IMR-90 (cell line): Measurements from ENCODE around the gene TRIM46. TPM values are rescaled to one million over a fixed set of nuclear protein-coding genes. Genes with fewer than 3 reads are reported as not detected.

Source experiments
- ATAC-seq: fragments of 200-7000 bp; cut with Tn5 transposase; 2 replicates; pipeline ENCODE4 v1.9.1; 2020; ENCODE audit warnings: low read depth, mild to moderate bottlenecking, moderate library complexity
- BruUV-seq: library from RNA; stranded (reverse); fragments of 400-500 nt; replicated peaks from 2 replicates; lab custom pipeline; 2021; lab: Mats Ljungman, UMichigan
- CTCF ChIA-PET: fragments of 300-600 bp; formaldehyde crosslinking; extraction: SDS; loops from one replicate; lab custom pipeline; 2021; ENCODE audit warnings: antibody characterized with exemption; lab: Yijun Ruan, JAX
- POLR2A ChIA-PET: fragments of 300-600 bp; sonication (Branson Sonifier 250); formaldehyde crosslinking; loops from one replicate; lab custom pipeline; 2022; ENCODE audit warnings: antibody characterized with exemption; ENCODE audit not compliant: unreplicated experiment; lab: Charles Lee
- DNase-seq: peaks from one replicate; pipeline ENCODE4 v3.0.0; 2013
- H2AFZ ChIP-seq: replicated peaks from 2 replicates; pipeline ENCODE3; 2013; ENCODE audit warnings: low read length, mild to moderate bottlenecking; ENCODE audit not compliant: poor library complexity
- H2AK5ac ChIP-seq: 2 replicates; pipeline ENCODE4 v1.6.1; 2013; ENCODE audit warnings: low read depth, low read length, inconsistent platforms
- H2AK9ac ChIP-seq: replicated peaks from 2 replicates; pipeline ENCODE3; 2013; ENCODE audit warnings: mild to moderate bottlenecking, low read depth, low read length, moderate library complexity; ENCODE audit not compliant: poor library complexity
- H2BK120ac ChIP-seq: 2 replicates; pipeline ENCODE4 v1.6.1; 2013; ENCODE audit warnings: low read depth, low read length, inconsistent platforms
- H2BK15ac ChIP-seq: 3 replicates; pipeline ENCODE4 v1.6.1; 2013; ENCODE audit warnings: low read depth, low read length, inconsistent platforms
- H2BK20ac ChIP-seq: 2 replicates; pipeline ENCODE4 v1.6.1; 2013; ENCODE audit warnings: low read depth, mild to moderate bottlenecking, inconsistent platforms, low read length, moderate library complexity
- H2BK5ac ChIP-seq: 2 replicates; pipeline ENCODE4 v1.6.1; 2013; ENCODE audit warnings: mild to moderate bottlenecking, low read depth, low read length, inconsistent platforms; ENCODE audit not compliant: poor library complexity, severe bottlenecking
- H3K14ac ChIP-seq: replicated peaks from 2 replicates; pipeline ENCODE4 v1.6.1; 2013; ENCODE audit warnings: low read depth, low read length, inconsistent platforms
- H3K18ac ChIP-seq: 2 replicates; pipeline ENCODE4 v1.6.1; 2013; ENCODE audit warnings: low read depth, low read length, control low read depth
- H3K23ac ChIP-seq: 2 replicates; pipeline ENCODE4 v1.6.1; 2013; ENCODE audit warnings: low read depth, low read length, inconsistent platforms
- H3K27ac ChIP-seq: 2 replicates; pipeline ENCODE4 v1.5.1; 2013; ENCODE audit warnings: mild to moderate bottlenecking, control low read depth, low read length; ENCODE audit not compliant: insufficient read depth
- H3K27me3 ChIP-seq: 2 replicates; pipeline ENCODE4 v1.6.1; 2013; ENCODE audit warnings: low read length; ENCODE audit not compliant: control insufficient read depth, insufficient read depth
- H3K36me3 ChIP-seq: 2 replicates; pipeline ENCODE4 v1.6.1; 2013; ENCODE audit warnings: low read length, mixed read lengths; ENCODE audit not compliant: control insufficient read depth, insufficient read depth
- H3K4ac ChIP-seq: 2 replicates; pipeline ENCODE4 v1.6.1; 2013; ENCODE audit warnings: low read depth, low read length, inconsistent platforms
- H3K4me1 ChIP-seq: 2 replicates; pipeline ENCODE4 v1.6.1; 2013; ENCODE audit warnings: low read length, mixed read lengths; ENCODE audit not compliant: control insufficient read depth, insufficient read depth
- H3K4me2 ChIP-seq: 2 replicates; pipeline ENCODE4 v1.6.1; 2013; ENCODE audit warnings: low read depth, mild to moderate bottlenecking, control low read depth, low read length, moderate library complexity
- H3K4me3 ChIP-seq: 2 replicates; pipeline ENCODE4 v1.5.1; 2013; ENCODE audit warnings: low read depth, mild to moderate bottlenecking, control low read depth, low read length, moderate library complexity; ENCODE audit not compliant: insufficient read depth
- H3K56ac ChIP-seq: 2 replicates; pipeline ENCODE4 v1.6.1; 2013; ENCODE audit warnings: low read length, inconsistent platforms; ENCODE audit not compliant: insufficient read depth; ENCODE audit errors: extremely low read depth
- H3K79me1 ChIP-seq, 2 experiments: 2 replicates each; pipeline ENCODE4 v1.6.1; 2013; ENCODE audit warnings: low read length in 2 of 2, inconsistent platforms in 1 of 2, low read depth in 1 of 2
- H3K9ac ChIP-seq: 2 replicates; pipeline ENCODE4 v1.6.1; 2013; ENCODE audit warnings: low read depth, low read length, control low read depth
- H3K9me1 ChIP-seq: 2 replicates; pipeline ENCODE4 v1.6.1; 2013; ENCODE audit warnings: low read length, inconsistent platforms; ENCODE audit not compliant: insufficient read depth
- H3K9me3 ChIP-seq: 2 replicates; pipeline ENCODE4 v1.6.1; 2013; ENCODE audit warnings: low read length; ENCODE audit not compliant: control insufficient read depth, insufficient read depth
- H4K20me1 ChIP-seq: 2 replicates; pipeline ENCODE4 v1.6.1; 2013; ENCODE audit warnings: low read length, inconsistent platforms; ENCODE audit not compliant: insufficient read depth
- H4K5ac ChIP-seq: 2 replicates; pipeline ENCODE4 v1.6.1; 2013; ENCODE audit warnings: mild to moderate bottlenecking, low read depth, low read length, control low read depth
- H4K8ac ChIP-seq, 2 experiments: 2 replicates each; pipeline ENCODE4 v1.6.1; 2013; ENCODE audit warnings: low read depth in 2 of 2, low read length in 2 of 2, control low read depth in 1 of 2, inconsistent platforms in 1 of 2
- H4K91ac ChIP-seq: 2 replicates; pipeline ENCODE4 v1.6.1; 2013; ENCODE audit warnings: low read depth, low read length, inconsistent platforms; ENCODE audit not compliant: insufficient read depth
- CHD1 ChIP-seq: IDR thresholded peaks from 2 replicates; pipeline ENCODE4 v1.6.1; 2012; ENCODE audit warnings: low read depth, low read length, improper control_type of control experiment
- FOS ChIP-seq: fragments of 150-350 bp; IDR thresholded peaks from 2 replicates; pipeline ENCODE4 v1.6.1; 2016; ENCODE audit warnings: low read depth, low read length
- POLR2A ChIP-seq: IDR thresholded peaks from 2 replicates; pipeline ENCODE4 v1.6.1; 2012; ENCODE audit warnings: mild to moderate bottlenecking, low read depth, low read length
- RAD21 ChIP-seq: IDR thresholded peaks from 2 replicates; pipeline ENCODE4 v1.6.1; 2012; ENCODE audit warnings: low read length, improper control_type of control experiment
- RCOR1 ChIP-seq: IDR thresholded peaks from 2 replicates; pipeline ENCODE4 v1.6.1; 2012; ENCODE audit warnings: mild to moderate bottlenecking, low read length, improper control_type of control experiment; ENCODE audit not compliant: insufficient replicate concordance
- WGBS, 2 experiments: methylation state at CpG; one replicate each; pipeline versions ENCODE4 v1.1.5 to v1.1.7; 2013; ENCODE audit warnings: missing lambda C conversion rate in 2 of 2; ENCODE audit not compliant: insufficient read length in 1 of 2; ENCODE audit errors: extremely low coverage in 2 of 2; 5-methylcytosine and 5-hydroxymethylcytosine counted together
- dilution Hi-C: fragments of 300-500 bp; cut with HindIII; formaldehyde crosslinking; loops from one replicate; pipeline ENCODE4 v1.14.3; 2018; ENCODE audit warnings: low sequenced_read_pairs; ENCODE audit not compliant: unreplicated experiment
- in situ Hi-C: fragments of 300-500 bp; cut with MboI; formaldehyde crosslinking; loops from 3 replicates; pipeline ENCODE4 v1.14.3; 2019; ENCODE audit warnings: low sequenced_read_pairs, inconsistent platforms, mixed read lengths
- intact Hi-C: fragments of 100-400 bp; cut with micrococcal nuclease; formaldehyde crosslinking; loops from 2 replicates; pipeline ENCODE4 v1.10.0; 2022
- polyA plus RNA-seq, 3 experiments: library from polyadenylated mRNA; depleted of rRNA; stranded (reverse); fragments of >200 nt; gene quantifications; 2 replicates each; pipeline ENCODE4 v1.2.3, GENCODE V29; 2012; ENCODE audit warnings: low replicate concordance in 1 of 3
- total RNA-seq: library from RNA; depleted of rRNA; stranded (reverse); fragments of >200 nt; gene quantifications from 2 replicates; pipeline ENCODE4 v1.2.3, GENCODE V29; 2012

Gene TRIM46
- total and polyA plus RNA-seq, 2 of the 4 experiments (the other 2 are of a cell fraction): 2.3 to 6.2 TPM

DNA sequence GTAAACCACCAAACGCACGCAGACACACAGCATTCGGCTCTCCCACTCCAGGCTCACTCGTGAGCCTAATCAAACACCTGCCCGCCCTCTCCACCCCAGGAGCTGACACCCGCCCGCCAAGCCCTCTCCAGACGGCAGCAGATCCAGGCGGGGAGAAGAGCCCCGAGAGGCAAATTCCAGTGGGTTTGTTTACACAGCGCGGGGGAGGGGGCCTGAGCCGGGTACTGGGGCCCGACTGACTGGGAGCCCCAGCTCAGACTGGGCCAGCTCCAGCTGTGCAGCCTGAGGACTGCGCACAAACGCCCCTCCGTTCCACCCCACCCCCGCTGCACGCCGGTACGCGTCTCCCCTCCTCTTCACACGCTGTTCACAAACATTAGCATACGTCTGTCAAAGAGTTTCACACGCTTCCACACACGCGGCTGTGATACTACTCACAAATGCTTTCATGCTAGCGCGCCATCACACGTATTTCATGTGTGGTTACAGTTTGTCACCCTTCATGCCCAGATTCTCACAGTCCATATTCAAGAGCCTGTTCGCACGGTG, 47.0 kb upstream of the TRIM46 start:
- Histone ChIP-seq H3K9ac (no peak overlapping the region), H3K79me1 (no peaks in the 10 kb centered on the region), H2BK20ac (no peak overlapping the region), H3K4me3 (peak overlapping the region; percentile 47; the same call in 1 of the 2 replicates), H2BK120ac (no peak overlapping the region), H3K4me2 (peak overlapping the region; percentile 94), H2BK5ac (no peak overlapping the region), H3K18ac (no peak overlapping the region), H3K4ac (no peak overlapping the region), H2AK9ac (no peak overlapping the region), H3K36me3 (no peaks in the 10 kb centered on the region), H2AK5ac (no peak overlapping the region), H3K14ac (no peak overlapping the region), H3K27ac (no peak overlapping the region), H3K23ac (peak overlapping the region; percentile 53; the same call in 1 of the 2 replicates), H4K5ac (no peak overlapping the region), H2BK15ac (no peak overlapping the region), H4K20me1 (peaks cover 2% of the 10 kb centered on the region), H3K9me1 (peaks cover 8% of the 10 kb centered on the region; the same call in 1 of the 2 replicates), H3K4me1 (peaks cover 22% of the 10 kb centered on the region), H3K27me3 (peaks cover 47% of the 10 kb centered on the region), H4K8ac (no peak overlapping the region), H2AFZ (peak overlapping the region; percentile 68), H3K9me3 (no peaks in the 10 kb centered on the region), H4K91ac (no peak overlapping the region), H3K56ac (no peak overlapping the region)
- in situ Hi-C loops (no loop called here), dilution Hi-C loops (no loop called here), intact Hi-C loops (loop anchor here (5.0 kb wide), 1 partner anchor 34 kb away; no protein-coding TSS in a partner anchor)
- DNase-seq (peak; percentile 27), ATAC-seq (peak; percentile 18)
- BruUV-seq: no TSS peak
- TF ChIP-seq FOS (no peak), CHD1 (no peak), POLR2A (no peak), RAD21 (no peak), RCOR1 (no peak)
- ChIA-PET POLR2A (no interaction called here), CTCF (interaction anchor here (0.6 to 0.8 kb wide), 2 partner anchors 11 to 763 kb away, joined by 3 read pairs; no protein-coding TSS in a partner anchor)
- WGBS, 2 experiments: 6% methylated on average over 12 of the region's 32 CpGs; no CpG with 5 or more reads in 1 of the 2 experiments
